ENCODE data around the gene CREB5. TPM values are rescaled to one million over a fixed set of nuclear protein-coding genes. Genes with fewer than 3 reads are reported as not detected.

The CREB5 gene
- total and polyA plus RNA-seq, 2 donors from 2014 or later, result 3.4 to 27.2 TPM

- H3K27me3 ChIP-seq (ENCODE audit: control insufficient read depth, insufficient read depth, low read length), result peaks cover 10% of the 10 kb centered on the region
- intact Hi-C loops (cut with DNase I), result no loop called here
- no peak overlapping the region for H3K27ac ChIP-seq (ENCODE audit: low read depth in 2 of 2, low read length in 2 of 2)
- H3K4me3 ChIP-seq (ENCODE audit: low read length in 3 of 3), result no peak overlapping the region
- H3K36me3 ChIP-seq (ENCODE audit: control insufficient read depth in 2 of 3, insufficient read depth in 3 of 3, low read length in 3 of 3), result no peaks in the 10 kb centered on the region
- TF ChIP-seq CTCF (IDR thresholded peaks at IDR 0.05; ENCODE audit: borderline replicate concordance, extremely low read depth, insufficient read depth), result no peak
- FAIRE-seq, result no peak
- peaks cover 2 to 3% (median 2%) of the 10 kb centered on the region in 3 donors for H3K4me1 ChIP-seq (ENCODE audit: control insufficient read depth in 2 of 3, insufficient read depth in 2 of 3, low read depth in 1 of 3, low read length in 3 of 3)
- peak in 1 of 5 donors; percentile 27 for DNase-seq
- H3K9me3 ChIP-seq (ENCODE audit: control insufficient read depth in 2 of 3, insufficient read depth in 1 of 3, low read length in 3 of 3), result no peaks in the 10 kb centered on the region
- no peak overlapping the region for H3K9ac ChIP-seq (ENCODE audit: low read length in 3 of 3)
These were observed 4.7 kb upstream of the CREB5 start for GRCh38 chr7:28407651-28408050.

GRCh38 chr7:28408105-28408959, 4.0 kb upstream of the CREB5 start:
- H3K9me3 ChIP-seq (ENCODE audit: control insufficient read depth in 2 of 3, insufficient read depth in 1 of 3, low read length in 3 of 3), result no peaks in the 10 kb centered on the region
- peaks cover 10% of the 10 kb centered on the region for H3K27me3 ChIP-seq (ENCODE audit: control insufficient read depth, insufficient read depth, low read length)
- H3K36me3 ChIP-seq (ENCODE audit: control insufficient read depth in 2 of 3, insufficient read depth in 3 of 3, low read length in 3 of 3), result no peaks in the 10 kb centered on the region
- peaks cover 2 to 3% (median 2%) of the 10 kb centered on the region in 3 donors for H3K4me1 ChIP-seq (ENCODE audit: control insufficient read depth in 2 of 3, insufficient read depth in 2 of 3, low read depth in 1 of 3, low read length in 3 of 3)
- H3K27ac ChIP-seq (ENCODE audit: low read depth in 2 of 2, low read length in 2 of 2), result peak overlapping the region in 1 of 2 donors; percentile 59
- FAIRE-seq, result no peak
- no peak for TF ChIP-seq CTCF (IDR thresholded peaks at IDR 0.05; ENCODE audit: borderline replicate concordance, extremely low read depth, insufficient read depth)
- intact Hi-C loops (cut with DNase I), result no loop called here
- no peak overlapping the region for H3K9ac ChIP-seq (ENCODE audit: low read length in 3 of 3)
- H3K4me3 ChIP-seq (ENCODE audit: low read length in 3 of 3), result peak overlapping the region in 1 of 3 donors; percentile 30
- DNase-seq, result peak in 3 of 5 donors; percentile 22 to 65 (median 63)

GRCh38 chr7:28408960-28409715, 3.2 kb upstream of the CREB5 start:
- Histone ChIP-seq H3K27ac (ENCODE audit: low read depth in 2 of 2, low read length in 2 of 2) (no peak overlapping the region), H3K4me3 (ENCODE audit: low read length in 3 of 3) (peak overlapping the region; percentile 53 to 73 (median 72)), H3K4me1 (ENCODE audit: control insufficient read depth in 2 of 3, insufficient read depth in 2 of 3, low read depth in 1 of 3, low read length in 3 of 3) (peaks cover 2 to 3% (median 2%) of the 10 kb centered on the region in 3 donors), H3K9me3 (ENCODE audit: control insufficient read depth in 2 of 3, insufficient read depth in 1 of 3, low read length in 3 of 3) (no peaks in the 10 kb centered on the region), H3K36me3 (ENCODE audit: control insufficient read depth in 2 of 3, insufficient read depth in 3 of 3, low read length in 3 of 3) (no peaks in the 10 kb centered on the region), H3K27me3 (ENCODE audit: control insufficient read depth, insufficient read depth, low read length) (peaks cover 10% of the 10 kb centered on the region), H3K9ac (ENCODE audit: low read length in 3 of 3) (peak overlapping the region; percentile 62 to 67 (median 67))
- TF ChIP-seq CTCF (IDR thresholded peaks at IDR 0.05; ENCODE audit: borderline replicate concordance, extremely low read depth, insufficient read depth), result no peak
- FAIRE-seq (no peak), DNase-seq (peak; percentile 95 to 97 (median 95))
- intact Hi-C loops (cut with DNase I), result no loop called here
